ENCODE measurements around the gene NOX1.

DNA sequence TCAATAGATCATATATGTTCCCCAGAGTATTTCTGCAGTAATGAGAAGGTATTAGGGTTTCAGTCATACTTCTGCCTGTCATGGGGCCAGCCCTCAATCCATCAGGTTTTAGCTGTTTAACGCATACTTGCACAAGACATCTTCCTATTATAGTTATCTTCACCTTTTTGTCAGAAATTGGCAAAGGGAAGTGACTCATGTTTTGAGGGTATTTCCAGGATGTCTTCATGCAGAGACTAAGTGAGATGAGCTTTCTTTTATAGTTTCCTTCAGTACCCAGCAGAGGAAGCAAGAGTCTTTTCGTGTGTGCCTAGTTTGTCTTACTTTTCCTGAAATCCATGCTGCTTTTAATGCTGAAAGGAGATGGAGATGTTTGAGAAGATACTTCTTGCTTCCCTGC is 44.4 kb downstream of the NOX1 start:
- no peak for TF ChIP-seq CEBPB (IDR thresholded peaks at IDR 0.05; ENCODE audit: borderline replicate concordance, low read depth, low read length)
- TF ChIP-seq, protein P1, sequence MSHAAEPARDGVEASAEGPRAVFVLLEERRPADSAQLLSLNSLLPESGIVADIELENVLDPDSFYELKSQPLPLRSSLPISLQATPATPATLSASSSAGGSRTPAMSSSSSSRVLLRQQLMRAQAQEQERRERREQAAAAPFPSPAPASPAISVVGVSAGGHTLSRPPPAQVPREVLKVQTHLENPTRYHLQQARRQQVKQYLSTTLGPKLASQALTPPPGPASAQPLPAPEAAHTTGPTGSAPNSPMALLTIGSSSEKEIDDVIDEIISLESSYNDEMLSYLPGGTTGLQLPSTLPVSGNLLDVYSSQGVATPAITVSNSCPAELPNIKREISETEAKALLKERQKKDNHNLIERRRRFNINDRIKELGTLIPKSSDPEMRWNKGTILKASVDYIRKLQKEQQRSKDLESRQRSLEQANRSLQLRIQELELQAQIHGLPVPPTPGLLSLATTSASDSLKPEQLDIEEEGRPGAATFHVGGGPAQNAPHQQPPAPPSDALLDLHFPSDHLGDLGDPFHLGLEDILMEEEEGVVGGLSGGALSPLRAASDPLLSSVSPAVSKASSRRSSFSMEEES (CRISPR knock-in tag; IDR thresholded peaks at IDR 0.05), result no peak
